Jurkat, Clone E6-1 (cell line): ENCODE data around the gene FCSK.
A peak's percentile ranks its signal among the peaks of the same experiment; 100 is the strongest.

Experiments used
- DNase-seq: peaks from one replicate; pipeline ENCODE4 v3.0.0-alpha.2; 2011; ENCODE audit warnings: low read depth, low spot score
- H3K4me3 ChIP-seq: 2 replicates; pipeline ENCODE4 v1.5.1; 2011; ENCODE audit warnings: mild to moderate bottlenecking, low read length, control low read depth, moderate library complexity

The FCSK gene

DNA sequence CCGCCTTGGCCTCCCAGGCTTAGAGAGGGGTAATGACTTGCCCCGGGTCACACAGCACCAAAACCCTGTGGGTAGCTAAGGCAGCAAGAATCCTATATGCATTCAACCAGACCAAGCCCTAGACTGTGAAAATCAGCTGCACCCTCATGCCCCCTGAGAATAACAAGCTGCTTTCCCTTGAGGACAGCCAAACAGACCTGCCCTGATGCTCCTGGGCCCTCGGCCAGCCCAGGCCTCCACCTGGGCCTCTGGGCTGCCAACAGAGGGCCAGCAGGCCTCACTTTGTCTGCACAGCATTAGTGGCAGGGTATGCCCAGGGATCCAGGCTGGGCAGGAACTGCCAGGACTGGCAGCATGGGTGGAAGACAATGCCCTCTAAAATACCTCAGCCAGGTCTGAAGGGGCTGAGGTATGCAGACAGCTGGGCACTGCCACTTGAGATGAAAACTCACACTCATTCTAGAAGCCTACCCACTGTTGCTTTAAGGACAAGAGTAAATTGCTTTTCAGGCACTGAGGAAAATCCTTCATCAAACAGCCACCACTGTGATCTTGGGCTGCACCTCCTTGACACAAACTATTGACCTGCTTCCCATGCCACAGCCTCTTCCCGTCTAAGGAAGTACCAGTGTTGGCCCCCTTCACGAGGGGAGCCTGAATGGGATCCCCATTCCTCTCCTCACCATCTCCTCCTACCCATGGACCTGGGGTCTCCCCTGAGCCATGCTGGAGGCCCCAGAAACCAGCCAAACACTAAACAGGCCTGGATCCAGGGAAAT lies 24.3 kb upstream of the FCSK start:
- no peak overlapping the region for H3K4me3 ChIP-seq
- DNase-seq: no peak

DNA sequence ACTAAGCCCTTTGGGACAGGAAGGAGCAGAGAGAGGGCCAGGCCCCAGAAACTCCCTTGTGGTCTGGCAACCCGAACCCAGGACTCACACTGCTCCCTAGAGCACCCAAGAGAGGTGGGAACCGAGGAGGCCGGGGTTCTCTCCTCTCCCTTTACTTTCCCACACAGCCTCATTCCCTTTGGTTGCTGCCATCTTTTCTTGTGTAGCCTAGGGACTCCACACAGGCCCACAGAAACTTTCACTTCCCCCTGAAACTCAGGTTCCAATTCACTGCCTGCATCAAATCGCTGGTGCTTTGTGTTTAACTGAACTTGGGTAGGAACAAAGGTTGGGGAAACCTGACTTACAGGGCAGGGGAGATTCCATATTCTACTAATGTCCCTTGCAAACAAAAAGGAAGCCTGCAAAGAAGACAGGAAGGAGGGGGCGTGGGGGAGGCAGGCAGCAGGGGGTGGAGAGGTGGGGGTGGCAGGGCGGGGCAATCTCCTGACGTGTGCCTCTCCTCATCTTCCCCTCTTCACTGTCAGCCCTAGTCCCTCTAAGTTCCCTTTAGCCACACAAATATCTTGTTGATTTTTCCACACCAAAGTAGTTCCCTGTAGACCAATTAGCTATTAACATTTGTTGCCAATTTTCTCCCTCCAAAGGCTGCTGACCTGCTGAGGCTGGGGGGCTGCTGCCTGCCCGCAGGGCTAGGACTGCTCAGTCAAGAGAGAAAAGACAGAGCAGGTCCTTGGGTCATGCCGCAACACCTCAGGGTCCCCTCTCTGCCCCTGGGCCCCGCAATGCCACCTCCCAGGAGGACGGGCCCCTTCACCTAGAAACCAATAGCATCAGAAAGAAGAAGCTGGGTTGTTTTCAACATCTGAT lies 23.5 kb upstream of the FCSK start:
- peak overlapping the region; percentile 29 for H3K4me3 ChIP-seq
- DNase-seq: peak; percentile 59

DNA sequence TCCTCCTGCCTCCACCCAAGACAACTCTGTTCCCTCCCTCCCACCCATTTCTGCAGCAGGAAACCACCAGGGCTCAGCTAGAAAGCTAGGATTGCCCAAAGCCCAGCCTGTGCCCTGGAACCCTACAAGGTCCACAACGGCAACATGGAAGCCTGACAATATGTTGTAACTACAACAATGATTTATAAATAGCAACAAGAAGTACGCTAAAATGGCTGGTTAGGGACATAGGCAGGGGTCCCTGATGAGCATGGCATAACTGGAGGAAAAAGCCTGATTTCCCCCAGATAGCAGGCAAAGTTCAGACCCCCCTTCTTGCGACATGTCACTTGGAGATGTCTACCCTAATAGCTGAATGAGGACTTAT lies 22.1 kb upstream of the FCSK start:
- H3K4me3 ChIP-seq: no peak overlapping the region
- no peak for DNase-seq

DNA sequence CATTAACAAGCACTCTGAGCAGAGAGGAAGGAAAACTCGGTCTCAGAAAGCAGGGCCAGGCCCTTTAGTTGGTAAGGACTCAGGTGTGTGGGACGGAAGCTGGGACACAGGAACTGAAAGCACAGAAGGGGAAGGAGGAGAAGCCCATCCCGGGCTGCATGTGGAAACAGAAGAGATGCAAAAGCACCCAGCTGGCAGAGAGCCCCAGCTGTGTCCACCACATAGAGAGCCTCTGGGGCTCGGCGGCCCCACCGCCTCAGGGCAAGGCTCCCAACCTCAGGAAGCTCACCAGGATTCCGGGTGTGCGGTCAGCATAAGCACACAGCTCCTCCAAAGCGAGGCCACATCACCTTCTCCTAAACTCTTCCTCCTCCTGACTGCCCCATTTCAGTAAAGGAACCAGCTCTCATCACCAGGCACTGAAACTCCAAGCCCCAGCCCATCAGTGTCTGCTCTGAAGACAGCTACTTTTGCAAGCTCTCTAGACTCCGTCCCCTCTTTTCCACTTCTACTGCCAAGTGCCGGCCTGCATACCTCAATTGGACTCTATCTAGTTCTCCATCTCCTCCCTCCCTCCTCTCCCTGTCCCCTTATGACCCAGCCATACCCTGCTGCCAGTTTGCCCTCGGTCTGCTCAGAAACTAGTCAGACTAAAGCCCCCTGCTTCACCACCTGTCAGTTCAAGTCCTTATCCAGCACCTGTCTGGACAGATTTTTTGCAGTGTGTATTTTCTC lies 21.5 kb upstream of the FCSK start:
- no peak for DNase-seq
- H3K4me3 ChIP-seq: no peak overlapping the region

DNA sequence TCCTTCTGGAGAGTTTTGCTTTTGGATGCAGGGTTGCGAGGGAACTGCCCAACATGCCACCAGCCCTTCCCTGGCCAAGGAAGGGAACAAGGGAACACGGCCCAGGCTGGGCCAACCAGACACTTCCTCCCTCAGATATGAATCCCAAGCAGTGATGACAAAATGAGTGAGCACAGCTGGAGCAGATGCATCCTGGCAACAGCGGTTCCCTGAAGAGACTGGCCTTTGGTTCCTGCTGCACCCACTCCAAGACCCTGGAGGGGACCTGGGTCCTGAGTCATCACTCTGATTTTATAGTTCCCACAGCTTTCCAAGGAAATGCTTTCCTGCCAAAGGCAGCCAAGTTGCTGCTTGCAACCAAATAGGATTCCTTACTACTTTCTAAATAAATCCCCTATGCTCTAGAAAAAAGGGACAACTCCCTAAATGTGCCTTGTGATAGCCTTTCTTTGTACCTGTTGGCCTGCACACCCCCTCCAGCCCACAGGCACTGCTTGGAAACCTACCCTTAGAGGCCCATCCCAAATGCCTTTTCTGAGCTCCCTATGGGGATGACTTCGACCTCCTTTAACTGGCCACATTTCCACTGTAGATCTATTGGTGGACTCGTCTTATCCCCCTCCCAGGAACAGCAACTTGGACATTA lies 20.8 kb upstream of the FCSK start:
- no peak for DNase-seq
- no peak overlapping the region for H3K4me3 ChIP-seq

DNA sequence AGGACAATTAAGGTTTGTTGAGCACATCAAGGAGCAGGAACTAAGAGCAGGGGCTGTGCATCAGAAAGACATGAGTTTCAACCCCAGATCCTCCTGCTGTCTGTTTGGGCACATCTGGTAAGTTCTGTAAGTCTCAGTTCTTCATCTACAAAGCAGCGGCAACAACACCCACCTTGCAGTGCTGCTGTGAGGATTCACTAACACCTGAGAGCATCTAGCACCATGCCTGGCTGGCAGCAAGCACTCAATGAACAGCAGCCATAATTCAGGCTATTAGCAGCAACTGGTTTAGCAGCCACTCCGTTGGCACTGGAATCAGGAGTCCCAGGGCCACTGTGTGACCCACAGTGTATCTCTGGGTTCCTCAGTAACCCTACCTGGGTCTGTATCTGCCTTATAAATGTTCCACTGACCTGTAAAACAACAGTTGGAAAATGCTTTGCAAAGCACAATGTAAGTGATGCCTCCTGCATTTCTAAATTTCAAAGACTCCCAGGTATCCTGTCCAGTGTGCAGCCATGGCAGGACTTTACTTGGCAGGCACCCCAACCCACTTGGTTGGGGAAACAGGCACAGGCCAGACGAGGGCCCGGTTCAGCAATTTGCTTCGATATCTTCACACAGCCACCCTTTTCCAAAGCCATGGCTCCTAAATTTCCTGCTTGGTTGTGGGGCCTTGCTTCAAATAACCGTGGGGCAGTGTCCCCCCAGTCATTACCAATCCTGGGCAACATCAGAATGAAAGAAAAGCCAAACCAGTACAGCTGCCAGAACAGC lies 19.7 kb upstream of the FCSK start:
- H3K4me3 ChIP-seq: no peak overlapping the region

DNA sequence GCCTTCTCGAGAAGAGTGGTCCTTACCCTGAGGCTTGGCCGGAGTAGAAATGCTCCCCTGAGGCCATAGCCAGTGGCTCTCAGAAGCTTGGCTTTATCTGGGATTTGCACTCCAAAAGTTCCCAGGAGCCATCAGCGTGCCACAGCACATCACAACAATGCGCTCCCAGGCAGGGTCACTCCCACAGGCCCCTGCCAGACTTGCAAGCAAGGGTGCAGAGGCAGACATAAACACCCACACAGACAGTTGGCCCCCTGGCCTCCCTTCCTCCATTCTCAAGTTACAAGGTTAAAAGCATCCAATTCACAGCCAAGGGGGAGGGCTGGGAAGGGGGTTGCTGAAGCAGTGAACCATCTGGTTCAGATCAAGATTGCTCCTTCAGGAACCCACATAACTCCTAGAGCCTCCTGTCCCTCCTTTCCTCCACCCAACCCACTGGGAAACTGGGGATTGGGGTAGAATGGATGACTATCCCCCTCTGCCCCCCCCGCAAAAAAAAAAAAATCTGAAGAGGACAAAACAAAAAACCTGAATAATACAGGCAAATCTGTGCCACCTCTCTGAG lies 17.3 kb upstream of the FCSK start:
- no peak overlapping the region for H3K4me3 ChIP-seq
- no peak for DNase-seq

More for the DNA sequence above, 19.7 kb upstream of the FCSK start:
- no peak for DNase-seq

DNA sequence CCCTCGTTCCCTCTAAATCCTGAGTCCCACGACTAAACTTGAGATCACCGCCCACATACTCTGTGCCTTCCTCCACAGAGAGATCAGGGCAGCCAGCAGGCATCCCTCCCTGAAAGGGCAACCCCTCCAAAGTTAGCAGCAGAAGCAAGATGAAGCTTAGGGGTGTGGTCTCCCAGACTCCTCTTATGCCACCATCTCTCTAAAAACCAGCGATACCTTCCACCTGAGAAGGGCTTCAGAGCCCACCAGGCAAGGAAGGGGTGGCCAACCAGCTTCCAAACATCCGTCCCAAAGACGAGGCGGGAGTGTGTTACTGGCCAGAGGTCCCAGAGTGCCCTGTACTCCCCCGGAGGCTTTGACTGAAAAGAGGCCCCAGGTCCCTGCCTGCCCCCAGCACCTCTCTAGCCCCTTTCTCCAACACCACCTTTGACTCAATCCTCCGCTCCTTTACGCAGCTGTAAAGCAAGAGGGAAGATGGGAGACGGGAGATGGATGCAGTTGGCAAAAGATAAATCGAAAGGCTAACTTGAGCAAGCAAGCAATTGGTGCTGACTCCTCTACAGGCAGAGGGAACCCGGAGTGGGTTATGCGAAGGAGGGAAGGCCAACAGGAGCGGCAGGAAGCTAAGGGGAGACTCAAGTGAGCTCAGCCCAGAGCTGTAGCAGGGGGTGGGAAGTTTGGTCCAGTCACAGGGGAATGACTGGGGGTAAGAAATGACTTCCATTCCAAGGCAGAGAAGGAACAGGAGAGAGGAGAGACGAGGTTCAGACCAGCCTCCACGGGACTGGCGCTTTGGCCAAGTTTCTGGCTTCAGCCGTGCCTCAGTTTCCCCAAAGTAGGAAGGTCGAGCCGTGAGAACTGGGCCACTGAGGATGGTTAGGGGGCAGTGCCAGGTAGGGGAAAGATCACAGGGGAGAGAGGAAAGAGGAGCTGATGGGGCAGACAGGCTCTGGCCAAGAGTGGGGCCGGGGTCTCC lies 16.5 kb upstream of the FCSK start:
- DNase-seq: no peak
- peak overlapping the region; percentile 83 for H3K4me3 ChIP-seq

DNA sequence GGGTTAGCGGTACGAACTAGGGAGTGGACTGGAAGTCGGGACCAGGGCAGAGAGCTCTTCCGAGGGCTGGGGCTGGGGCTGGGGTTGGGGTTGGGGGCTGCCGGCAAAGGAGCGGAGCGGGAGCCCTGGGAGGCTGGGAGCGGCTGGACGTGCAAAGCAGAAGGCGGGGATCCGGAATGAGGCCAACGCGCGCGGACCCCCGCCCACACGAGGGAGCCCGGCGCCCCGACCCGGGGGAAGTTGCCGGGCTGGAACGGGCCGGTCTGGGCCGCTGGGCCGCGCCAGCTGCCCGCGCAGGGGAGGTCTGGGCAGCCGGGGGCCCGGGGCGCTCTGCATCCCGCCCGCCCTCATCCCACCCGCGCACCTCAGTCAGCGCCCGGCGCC lies 15.8 kb upstream of the FCSK start:
- no peak for DNase-seq
- H3K4me3 ChIP-seq: peak overlapping the region; percentile 83

DNA sequence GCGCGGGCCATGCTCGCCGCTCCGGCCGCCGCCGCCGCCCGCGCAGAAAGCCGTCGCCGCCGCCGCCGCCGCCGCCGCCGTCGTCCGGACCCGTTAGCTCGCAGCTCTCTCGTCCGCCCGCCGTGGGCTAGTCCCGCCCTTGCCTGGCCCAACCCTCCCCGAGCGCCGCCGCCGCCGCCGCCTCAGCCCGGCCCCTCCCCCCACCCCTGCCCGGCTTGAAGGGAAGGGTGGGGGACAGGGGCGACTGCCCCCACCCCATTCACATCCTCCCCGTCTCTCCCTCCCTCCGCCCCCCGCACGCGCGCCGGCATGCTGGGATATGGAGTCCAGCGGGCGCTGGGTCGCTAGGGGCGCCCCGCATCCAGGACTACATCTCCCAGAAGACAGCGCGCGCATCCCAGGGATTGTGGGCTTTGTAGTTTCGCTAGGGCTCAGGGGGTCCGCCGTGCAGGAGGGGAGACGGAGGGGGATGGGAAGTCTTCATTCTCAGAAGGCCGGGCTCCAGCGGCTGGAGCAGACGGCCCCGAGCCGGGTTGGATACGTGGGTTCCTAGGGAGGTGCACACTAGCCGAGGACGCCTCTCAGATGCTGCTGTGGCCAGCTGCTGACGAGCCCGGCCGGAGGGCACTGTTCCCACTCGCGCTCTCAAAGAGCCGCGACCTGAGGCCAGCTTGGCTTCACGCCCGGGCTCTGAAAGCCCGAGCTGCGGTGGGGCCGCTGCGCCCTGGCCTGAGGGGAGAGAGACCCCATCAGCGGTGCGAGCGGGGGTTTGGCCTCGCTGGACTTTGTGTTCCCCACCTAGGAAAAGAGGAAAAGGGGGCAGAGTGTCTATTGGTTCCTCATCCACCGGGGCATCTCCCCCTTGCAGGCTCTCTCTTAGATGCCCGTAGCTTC lies 15.2 kb upstream of the FCSK start, which contains the start of gene ST3GAL2:
Gene ST3GAL2 (minus strand): TSS at position 132 of the 894 bp plus-strand sequence. CDS start 40,570 bp downstream, outside the sequence.
- peak; percentile 94 for DNase-seq
- peak within 1 kb of the TSS; percentile 83 for H3K4me3 ChIP-seq

DNA sequence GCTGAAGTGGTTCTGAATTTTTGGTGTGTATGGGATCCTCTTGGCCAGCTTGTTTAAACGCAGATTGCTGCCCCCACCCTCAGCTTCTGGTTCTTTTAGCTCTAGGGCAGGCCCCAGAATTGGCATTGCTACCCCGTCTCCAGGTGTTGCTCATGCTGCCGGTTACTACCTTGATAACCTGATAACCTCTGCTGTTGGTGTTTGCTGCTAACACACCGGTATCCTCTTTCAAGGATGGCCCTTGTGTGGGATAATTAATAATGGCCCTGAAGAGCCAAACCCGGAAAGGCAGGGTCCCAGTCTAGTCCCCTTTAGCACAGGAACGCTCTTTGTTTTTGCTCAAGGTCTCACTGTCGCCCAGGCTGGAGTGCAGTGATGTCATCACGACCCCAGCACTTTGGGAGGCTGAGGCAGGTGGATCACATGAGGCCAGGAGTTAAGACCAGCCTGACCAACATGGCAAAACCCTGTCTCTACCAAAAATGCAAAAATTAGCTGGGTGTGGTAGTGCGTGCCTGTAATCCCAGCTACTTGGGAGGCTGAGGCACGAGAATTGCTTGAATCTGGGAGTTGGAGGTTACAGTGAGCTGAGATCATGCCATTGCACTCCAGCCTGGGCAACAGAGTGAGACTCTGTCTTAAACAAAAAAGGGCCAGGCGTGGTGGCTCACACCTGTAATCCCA lies 14.2 kb upstream of the FCSK start:
- no peak for DNase-seq
- peak overlapping the region; percentile 83 for H3K4me3 ChIP-seq

DNA sequence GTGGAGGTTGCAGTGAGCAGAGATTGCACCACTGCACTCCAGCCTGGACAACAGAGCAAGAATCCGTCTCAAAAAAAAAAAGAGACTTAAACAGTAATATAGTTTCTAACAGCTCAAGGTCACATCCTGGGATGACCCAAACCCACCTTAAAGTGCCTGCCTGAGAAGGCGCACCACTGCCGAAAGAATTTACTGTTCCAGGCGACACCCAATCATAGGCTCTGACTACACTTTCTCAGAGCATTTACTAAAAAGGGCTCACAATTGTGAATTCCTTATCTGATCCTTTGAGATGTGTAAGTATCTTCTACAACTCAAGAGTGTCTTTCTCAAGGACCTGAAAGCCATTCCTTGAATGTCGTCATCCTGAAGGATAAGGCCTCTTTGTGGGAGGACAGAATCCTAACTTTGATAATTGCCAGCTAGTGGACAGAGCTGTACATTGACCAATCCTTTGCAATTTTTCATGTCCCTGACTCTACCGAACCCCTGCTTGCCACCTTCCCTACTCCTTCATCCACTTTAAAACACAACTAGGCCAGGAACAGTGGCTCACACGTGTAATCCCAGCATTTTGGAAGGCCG lies 12.9 kb upstream of the FCSK start:
- H3K4me3 ChIP-seq: no peak overlapping the region
- DNase-seq: no peak

DNA sequence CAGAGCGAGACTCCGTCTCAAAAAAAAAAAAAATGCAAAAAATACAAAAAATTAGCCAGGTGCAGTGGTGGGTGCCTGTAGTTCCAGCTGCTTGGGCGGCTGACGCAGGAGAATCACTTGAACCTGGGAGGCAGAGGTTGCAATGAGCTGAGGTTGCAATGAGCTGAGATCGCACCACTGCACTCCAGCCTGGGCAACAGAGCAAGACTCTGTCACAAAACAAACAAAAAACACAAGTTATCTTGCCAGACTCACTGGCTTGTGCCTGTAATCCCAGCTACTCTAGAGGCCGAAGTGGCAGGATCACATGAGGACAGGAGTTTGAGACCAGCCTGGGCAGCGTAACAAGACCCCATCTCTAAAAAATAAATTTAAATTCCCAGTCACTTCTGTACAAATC lies 12.1 kb upstream of the FCSK start:
- no peak overlapping the region for H3K4me3 ChIP-seq
- DNase-seq: no peak

DNA sequence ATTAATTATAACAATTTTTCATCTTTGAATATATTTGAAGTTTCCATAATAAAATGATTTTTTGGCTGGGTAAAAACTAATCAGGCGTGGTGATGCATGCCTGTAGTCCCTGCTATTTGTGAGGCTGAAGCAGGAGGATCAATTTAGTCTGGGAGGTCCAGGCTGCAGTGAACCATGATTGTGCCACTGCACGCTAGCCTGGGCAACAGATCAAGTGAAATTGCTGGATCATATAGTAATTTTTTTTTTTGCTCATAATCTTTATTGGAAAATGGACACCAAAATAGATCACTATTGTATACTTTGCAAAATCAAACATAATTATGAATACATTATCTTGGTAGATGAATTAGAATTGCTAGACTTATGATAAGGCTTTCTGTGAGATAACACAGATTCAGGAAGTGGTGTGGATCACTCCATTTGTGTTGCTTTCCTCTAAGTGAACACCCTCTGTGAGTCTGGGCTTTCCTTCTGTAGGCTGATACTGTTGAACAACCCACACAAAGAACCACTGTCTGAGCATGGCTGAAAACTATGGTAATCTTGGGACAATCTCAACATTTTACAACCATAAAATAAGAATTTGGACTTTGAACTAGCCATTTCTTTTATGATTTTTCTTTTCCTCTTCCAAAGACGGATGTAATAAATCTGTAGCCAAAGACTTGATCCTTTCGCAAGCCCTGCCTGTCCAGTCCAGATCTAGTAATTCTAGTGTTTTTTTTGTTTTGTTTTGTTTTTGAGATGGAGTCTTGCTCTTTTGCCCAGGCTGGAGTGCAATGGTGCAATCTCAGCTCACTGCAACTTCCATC lies 9.9 kb upstream of the FCSK start:
- H3K4me3 ChIP-seq: no peak overlapping the region
- DNase-seq: no peak

DNA sequence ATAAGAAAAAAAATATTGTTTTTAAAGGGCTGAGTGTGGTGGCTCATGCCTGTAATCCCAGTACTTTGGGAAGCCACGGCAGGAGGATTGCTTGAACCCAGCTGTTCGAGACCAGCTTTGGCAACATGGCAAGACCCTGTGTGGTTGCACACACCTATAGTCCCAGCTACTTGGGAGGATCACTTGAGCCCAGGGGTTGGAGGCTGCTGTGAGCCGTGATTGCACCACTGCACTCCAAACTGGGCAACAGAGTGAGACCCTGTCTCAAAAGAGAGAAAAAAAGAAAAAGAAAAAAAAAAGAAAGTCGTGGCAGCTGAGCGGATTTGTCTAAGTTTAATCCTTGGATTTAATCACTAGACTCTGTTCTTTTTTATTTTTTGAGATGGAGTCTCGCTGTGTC lies 6.3 kb upstream of the FCSK start:
- DNase-seq: no peak
- H3K4me3 ChIP-seq: no peak overlapping the region
